ENCODE results near the gene TMC4. TPM values are rescaled to one million over a fixed set of nuclear protein-coding genes. Genes with fewer than 3 reads are reported as not detected.
"Not testable (repeated sequence)": the region's sequence is repeated elsewhere in the genome, so short reads cannot be mapped to it uniquely, and the experiment has no call there.

Gene TMC4, protein sequence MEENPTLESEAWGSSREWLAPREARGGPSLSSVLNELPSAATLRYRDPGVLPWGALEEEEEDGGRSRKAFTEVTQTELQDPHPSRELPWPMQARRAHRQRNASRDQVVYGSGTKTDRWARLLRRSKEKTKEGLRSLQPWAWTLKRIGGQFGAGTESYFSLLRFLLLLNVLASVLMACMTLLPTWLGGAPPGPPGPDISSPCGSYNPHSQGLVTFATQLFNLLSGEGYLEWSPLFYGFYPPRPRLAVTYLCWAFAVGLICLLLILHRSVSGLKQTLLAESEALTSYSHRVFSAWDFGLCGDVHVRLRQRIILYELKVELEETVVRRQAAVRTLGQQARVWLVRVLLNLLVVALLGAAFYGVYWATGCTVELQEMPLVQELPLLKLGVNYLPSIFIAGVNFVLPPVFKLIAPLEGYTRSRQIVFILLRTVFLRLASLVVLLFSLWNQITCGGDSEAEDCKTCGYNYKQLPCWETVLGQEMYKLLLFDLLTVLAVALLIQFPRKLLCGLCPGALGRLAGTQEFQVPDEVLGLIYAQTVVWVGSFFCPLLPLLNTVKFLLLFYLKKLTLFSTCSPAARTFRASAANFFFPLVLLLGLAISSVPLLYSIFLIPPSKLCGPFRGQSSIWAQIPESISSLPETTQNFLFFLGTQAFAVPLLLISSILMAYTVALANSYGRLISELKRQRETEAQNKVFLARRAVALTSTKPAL
- 1.1 TPM for polyA plus RNA-seq (2013, experiment 1 of 2)
- 2.1 TPM for polyA plus RNA-seq (2013, experiment 2 of 2)

DNA sequence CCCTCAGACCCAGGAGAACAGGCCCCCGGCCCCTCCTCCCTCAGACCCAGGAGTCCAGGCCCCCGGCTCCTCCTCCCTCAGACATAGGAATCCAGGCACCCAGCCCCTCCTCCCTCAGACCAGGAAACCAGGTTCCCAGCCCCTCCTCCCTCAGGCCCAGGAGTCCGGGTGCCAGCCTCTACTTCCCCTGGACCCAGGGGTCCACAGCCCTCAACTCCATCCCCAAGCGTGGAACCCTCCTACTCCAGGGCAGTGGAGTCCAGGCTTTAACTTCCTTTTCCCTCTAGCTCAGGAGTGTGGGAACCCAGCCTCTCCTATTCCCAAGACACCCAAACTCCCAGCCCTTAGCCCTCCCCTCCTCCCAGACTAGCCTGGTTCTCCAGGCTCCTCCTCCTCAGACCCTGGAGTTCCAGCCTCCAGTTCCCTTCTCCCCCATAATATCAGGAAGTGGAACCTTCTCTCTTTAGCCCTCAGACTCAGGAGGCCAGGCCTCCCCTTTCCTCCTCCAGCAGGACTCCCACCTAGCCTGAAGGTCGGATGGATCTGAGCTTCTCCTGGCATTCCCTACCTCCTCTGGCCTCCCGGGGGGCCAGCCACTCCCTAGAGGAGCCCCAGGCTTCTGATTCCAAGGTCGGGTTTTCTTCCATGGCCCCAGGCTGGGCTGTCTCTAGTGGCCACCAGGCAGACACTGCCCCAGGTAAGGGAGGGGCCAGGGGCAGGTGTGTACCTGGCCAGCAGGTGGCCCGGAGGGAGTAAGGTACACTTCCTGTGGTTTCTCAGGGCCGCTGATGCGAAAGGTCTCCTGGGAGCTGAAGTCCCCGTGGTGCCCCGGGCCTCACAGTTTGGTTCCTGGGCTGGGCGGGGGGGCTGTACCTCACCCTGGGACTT, at the start of gene TMC4:
Gene TMC4, minus strand, starts transcription at position 690 of the 888 bp plus-strand sequence. Its CDS starts 43 bp downstream, at position 647.
- no peak within 1 kb of the TSS for H3K4me3 ChIP-seq (ENCODE audit: low read length)
- H2BK5ac ChIP-seq (ENCODE audit: low read length): no peak within 1 kb of the TSS
- no peaks in the 10 kb centered on the region for H3K79me1 ChIP-seq (ENCODE audit: low read length)
- H3K4me1 ChIP-seq (ENCODE audit: control insufficient read depth, low read depth, low read length): peaks cover 2% of the 10 kb centered on the region
- H2AK5ac ChIP-seq (ENCODE audit: low read length): no peak within 1 kb of the TSS
- H3K9ac ChIP-seq (ENCODE audit: low read length): peak within 1 kb of the TSS; percentile 18
- H2BK15ac ChIP-seq (replicated peaks; ENCODE audit: low read depth): no peak within 1 kb of the TSS
- no peak within 1 kb of the TSS for H3K23ac ChIP-seq (ENCODE audit: low read length)
- DNase-seq: peak; percentile 92
- no peak within 1 kb of the TSS for H4K5ac ChIP-seq (ENCODE audit: low read length)
- H3K79me2 ChIP-seq (ENCODE audit: control insufficient read depth, insufficient read depth, low read length): no peaks in the 10 kb centered on the region
- peak within 1 kb of the TSS; percentile 4 for H3K4me2 ChIP-seq (ENCODE audit: low read length)
- no peaks in the 10 kb centered on the region for H3K27me3 ChIP-seq (ENCODE audit: insufficient read depth, low read length, poor library complexity)
- H4K8ac ChIP-seq (ENCODE audit: low read depth, low read length): no peak within 1 kb of the TSS
- no peak within 1 kb of the TSS for H3K27ac ChIP-seq (ENCODE audit: low read depth, low read length)
- H2BK120ac ChIP-seq (ENCODE audit: low read depth, low read length): no peak within 1 kb of the TSS
- H3K4ac ChIP-seq (ENCODE audit: low read depth, low read length): no peak within 1 kb of the TSS
- no peak within 1 kb of the TSS for H3K18ac ChIP-seq (ENCODE audit: low read length)
- peak within 1 kb of the TSS; percentile 60 for H3K56ac ChIP-seq (ENCODE audit: low read length)
- peaks cover 3% of the 10 kb centered on the region for H3K36me3 ChIP-seq (ENCODE audit: control insufficient read depth, insufficient read depth, low read length)
- no CpG with 5 or more reads among the region's 13 CpGs for WGBS (ENCODE audit: extremely low coverage, insufficient coverage, low lambda C conversion rate)

DNA sequence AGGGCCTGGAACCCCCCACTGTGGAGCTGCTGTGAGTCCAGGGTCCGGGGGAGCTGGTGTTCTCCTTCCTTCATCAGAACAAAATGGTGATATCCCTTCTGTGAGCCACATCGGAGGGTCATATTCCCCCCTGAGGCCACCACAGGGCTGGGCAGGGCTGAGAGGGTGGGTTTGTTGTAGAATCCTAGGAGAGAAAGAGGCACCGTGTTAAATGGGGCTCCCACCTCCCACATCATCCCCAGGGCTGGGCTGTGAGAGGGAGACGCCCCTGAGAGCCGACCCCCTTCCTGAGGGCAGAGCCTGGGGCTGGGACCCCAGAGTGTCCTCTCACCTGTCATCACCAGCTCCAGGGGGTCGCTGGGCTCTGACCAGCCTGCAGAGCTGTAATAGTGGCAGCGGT, 49.0 kb upstream of the TMC4 start:
- not testable (repeated sequence) for H3K27me3 ChIP-seq (ENCODE audit: insufficient read depth, low read length, poor library complexity); H3K4me3 ChIP-seq (ENCODE audit: low read length); H2BK5ac ChIP-seq (ENCODE audit: low read length); H3K4me1 ChIP-seq (ENCODE audit: control insufficient read depth, low read depth, low read length); H3K4me2 ChIP-seq (ENCODE audit: low read length); H3K9ac ChIP-seq (ENCODE audit: low read length); H2BK15ac ChIP-seq (replicated peaks; ENCODE audit: low read depth); H3K79me1 ChIP-seq (ENCODE audit: low read length); H3K79me2 ChIP-seq (ENCODE audit: control insufficient read depth, insufficient read depth, low read length); H4K5ac ChIP-seq (ENCODE audit: low read length); H3K36me3 ChIP-seq (ENCODE audit: control insufficient read depth, insufficient read depth, low read length); H2BK120ac ChIP-seq (ENCODE audit: low read depth, low read length); DNase-seq; H4K8ac ChIP-seq (ENCODE audit: low read depth, low read length); H3K4ac ChIP-seq (ENCODE audit: low read depth, low read length); H3K23ac ChIP-seq (ENCODE audit: low read length); H3K18ac ChIP-seq (ENCODE audit: low read length); H2AK5ac ChIP-seq (ENCODE audit: low read length); H3K27ac ChIP-seq (ENCODE audit: low read depth, low read length); H3K56ac ChIP-seq (ENCODE audit: low read length)
- no CpG with 5 or more reads among the region's 7 CpGs for WGBS (ENCODE audit: extremely low coverage, insufficient coverage, low lambda C conversion rate)

DNA sequence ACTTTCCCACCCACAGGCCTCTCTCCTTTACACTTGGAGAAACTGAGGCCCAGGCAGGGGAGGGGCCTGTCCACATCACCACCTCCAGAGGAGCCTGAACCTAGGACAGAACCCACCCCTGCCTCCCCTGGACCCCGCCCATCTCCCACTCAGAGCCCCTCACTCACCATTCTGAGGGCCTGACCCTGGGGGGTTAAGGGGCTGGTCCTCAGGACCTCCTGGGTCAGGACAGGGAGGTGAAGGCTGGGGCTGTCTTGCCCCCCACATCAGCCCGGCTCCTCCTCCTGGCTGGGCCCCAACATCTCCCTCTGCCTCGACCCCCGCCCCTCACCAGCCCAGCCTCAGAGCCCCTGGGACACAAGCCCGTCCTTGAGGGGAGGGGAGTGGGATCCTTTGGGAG, 46.7 kb upstream of the TMC4 start:
- H2BK120ac ChIP-seq (ENCODE audit: low read depth, low read length); H4K8ac ChIP-seq (ENCODE audit: low read depth, low read length); H3K4me1 ChIP-seq (ENCODE audit: control insufficient read depth, low read depth, low read length); H3K27ac ChIP-seq (ENCODE audit: low read depth, low read length); H2AK5ac ChIP-seq (ENCODE audit: low read length); H3K18ac ChIP-seq (ENCODE audit: low read length); H3K4me2 ChIP-seq (ENCODE audit: low read length); H3K79me2 ChIP-seq (ENCODE audit: control insufficient read depth, insufficient read depth, low read length); DNase-seq; H3K4me3 ChIP-seq (ENCODE audit: low read length); H3K4ac ChIP-seq (ENCODE audit: low read depth, low read length); H2BK15ac ChIP-seq (replicated peaks; ENCODE audit: low read depth); H3K56ac ChIP-seq (ENCODE audit: low read length); H3K9ac ChIP-seq (ENCODE audit: low read length); H3K27me3 ChIP-seq (ENCODE audit: insufficient read depth, low read length, poor library complexity); H4K5ac ChIP-seq (ENCODE audit: low read length); H3K36me3 ChIP-seq (ENCODE audit: control insufficient read depth, insufficient read depth, low read length); H3K79me1 ChIP-seq (ENCODE audit: low read length); H2BK5ac ChIP-seq (ENCODE audit: low read length); H3K23ac ChIP-seq (ENCODE audit: low read length): not testable (repeated sequence)
- WGBS (ENCODE audit: extremely low coverage, insufficient coverage, low lambda C conversion rate): no CpG with 5 or more reads among the region's 5 CpGs

DNA sequence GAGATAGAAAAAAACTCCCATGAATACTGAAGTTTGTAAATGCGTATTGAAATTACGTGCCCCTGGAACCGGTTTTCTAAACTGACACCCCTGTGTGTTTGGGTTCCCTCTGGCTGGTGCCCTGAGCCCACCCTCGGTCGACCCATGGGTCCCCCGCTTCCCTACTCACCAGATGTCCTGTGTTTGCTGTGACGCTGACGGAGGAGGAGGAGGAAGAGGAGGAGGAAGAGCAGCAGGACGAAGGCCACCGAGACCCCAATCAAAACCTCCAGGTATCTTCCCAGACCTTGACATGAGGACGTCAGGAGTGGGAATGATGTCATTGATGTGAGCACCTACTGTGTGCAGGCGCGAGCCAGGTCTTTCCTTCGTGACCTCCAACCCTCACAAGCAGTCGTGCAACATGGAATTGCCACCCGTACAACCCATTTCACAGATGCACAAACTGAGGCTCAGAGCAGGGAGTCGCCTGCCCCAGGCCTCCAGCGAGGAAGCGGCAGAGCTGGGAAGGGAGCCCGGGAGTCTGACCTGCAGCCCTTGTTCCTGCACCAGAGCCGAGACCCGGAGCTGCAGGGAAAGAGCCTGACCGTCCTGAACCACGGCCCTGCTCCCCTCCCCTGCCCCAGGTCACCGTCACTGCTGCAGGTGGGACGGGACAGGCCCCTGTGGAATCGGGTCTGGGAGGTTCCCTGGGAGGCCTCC, 46.2 kb upstream of the TMC4 start:
- no peak overlapping the region for H2BK120ac ChIP-seq (ENCODE audit: low read depth, low read length)
- H2BK5ac ChIP-seq (ENCODE audit: low read length): no peak overlapping the region
- no peaks in the 10 kb centered on the region for H3K27me3 ChIP-seq (ENCODE audit: insufficient read depth, low read length, poor library complexity)
- WGBS (ENCODE audit: extremely low coverage, insufficient coverage, low lambda C conversion rate): no CpG with 5 or more reads among the region's 27 CpGs
- H3K27ac ChIP-seq (ENCODE audit: low read depth, low read length): no peak overlapping the region
- no peak overlapping the region for H3K23ac ChIP-seq (ENCODE audit: low read length)
- H3K4me3 ChIP-seq (ENCODE audit: low read length): no peak overlapping the region
- no peak for DNase-seq
- no peak overlapping the region for H3K4ac ChIP-seq (ENCODE audit: low read depth, low read length)
- H3K9ac ChIP-seq (ENCODE audit: low read length): no peak overlapping the region
- no peak overlapping the region for H3K4me2 ChIP-seq (ENCODE audit: low read length)
- no peak overlapping the region for H4K5ac ChIP-seq (ENCODE audit: low read length)
- no peaks in the 10 kb centered on the region for H3K4me1 ChIP-seq (ENCODE audit: control insufficient read depth, low read depth, low read length)
- no peak overlapping the region for H3K18ac ChIP-seq (ENCODE audit: low read length)
- no peak overlapping the region for H3K56ac ChIP-seq (ENCODE audit: low read length)
- no peak overlapping the region for H2AK5ac ChIP-seq (ENCODE audit: low read length)
- no peaks in the 10 kb centered on the region for H3K36me3 ChIP-seq (ENCODE audit: control insufficient read depth, insufficient read depth, low read length)
- H4K8ac ChIP-seq (ENCODE audit: low read depth, low read length): no peak overlapping the region
- no peaks in the 10 kb centered on the region for H3K79me2 ChIP-seq (ENCODE audit: control insufficient read depth, insufficient read depth, low read length)
- H2BK15ac ChIP-seq (replicated peaks; ENCODE audit: low read depth): no peak overlapping the region
- no peaks in the 10 kb centered on the region for H3K79me1 ChIP-seq (ENCODE audit: low read length)

DNA sequence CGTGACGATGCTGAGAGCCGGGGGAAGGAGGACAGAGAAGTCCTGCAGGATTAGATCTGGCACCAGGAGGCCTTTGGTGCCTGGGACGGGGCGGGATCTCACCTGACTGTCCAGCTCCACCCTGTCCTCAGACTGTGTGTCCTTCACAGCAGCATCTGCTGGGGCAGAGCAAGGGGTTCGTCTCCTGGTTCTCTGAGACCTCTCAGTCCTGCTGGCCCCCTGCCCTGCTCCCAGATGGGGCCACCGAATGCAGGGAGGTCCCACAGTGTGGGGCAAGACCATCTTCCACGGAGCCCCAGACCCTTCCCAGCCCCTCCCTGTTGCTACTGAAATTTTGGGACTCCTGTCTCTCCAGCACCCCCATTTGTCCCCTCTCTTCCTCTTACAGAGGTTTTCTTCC, 45.3 kb upstream of the TMC4 start:
- Histone ChIP-seq H2BK5ac (ENCODE audit: low read length) (no peak overlapping the region), H3K18ac (ENCODE audit: low read length) (no peak overlapping the region), H4K5ac (ENCODE audit: low read length) (no peak overlapping the region), H3K79me1 (ENCODE audit: low read length) (no peaks in the 10 kb centered on the region), H3K4me1 (ENCODE audit: control insufficient read depth, low read depth, low read length) (no peaks in the 10 kb centered on the region), H3K79me2 (ENCODE audit: control insufficient read depth, insufficient read depth, low read length) (no peaks in the 10 kb centered on the region), H3K27ac (ENCODE audit: low read depth, low read length) (no peak overlapping the region), H3K36me3 (ENCODE audit: control insufficient read depth, insufficient read depth, low read length) (no peaks in the 10 kb centered on the region), H2AK5ac (ENCODE audit: low read length) (no peak overlapping the region), H4K8ac (ENCODE audit: low read depth, low read length) (no peak overlapping the region), H3K4me3 (ENCODE audit: low read length) (no peak overlapping the region), H2BK15ac (replicated peaks; ENCODE audit: low read depth) (no peak overlapping the region), H2BK120ac (ENCODE audit: low read depth, low read length) (no peak overlapping the region), H3K23ac (ENCODE audit: low read length) (no peak overlapping the region), H3K4ac (ENCODE audit: low read depth, low read length) (no peak overlapping the region), H3K4me2 (ENCODE audit: low read length) (no peak overlapping the region), H3K9ac (ENCODE audit: low read length) (no peak overlapping the region), H3K56ac (ENCODE audit: low read length) (no peak overlapping the region), H3K27me3 (ENCODE audit: insufficient read depth, low read length, poor library complexity) (no peaks in the 10 kb centered on the region)
- no CpG with 5 or more reads among the region's 8 CpGs for WGBS (ENCODE audit: extremely low coverage, insufficient coverage, low lambda C conversion rate)
- DNase-seq: no peak
